Measurements from ENCODE around the gene SORCS2. TPM values are rescaled to one million over a fixed set of nuclear protein-coding genes. Genes with fewer than 3 reads are reported as not detected.

SORCS2 gene
- total and polyA plus RNA-seq, 3 donors from 2014 or later, result 2.7 to 4.6 (median 2.9) TPM

DNA sequence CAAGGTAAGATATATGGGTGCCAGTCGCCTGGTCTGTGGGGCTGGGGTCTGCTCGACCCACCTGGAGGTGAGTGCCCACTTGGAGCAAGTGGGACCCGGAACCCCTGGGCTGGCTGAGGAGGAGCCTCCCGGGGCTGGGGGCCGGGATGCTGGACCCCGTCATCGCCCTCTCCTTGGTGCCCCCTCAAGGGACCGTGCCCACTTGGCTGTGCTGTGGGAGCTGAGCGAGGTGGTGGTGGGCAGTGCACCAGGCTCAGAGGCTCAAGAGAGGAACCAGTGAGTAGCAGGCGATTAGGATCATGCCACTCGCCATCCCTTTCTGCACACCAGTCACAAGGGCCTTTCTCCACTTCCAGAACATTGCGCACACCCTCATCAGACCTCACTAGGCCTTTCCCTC is 446.2 kb downstream of the SORCS2 start:
- H3K36me3 ChIP-seq (ENCODE audit: low read depth, missing control alignments), result no peaks in the 10 kb centered on the region
- no peaks in the 10 kb centered on the region for H3K27me3 ChIP-seq
- H3K27ac ChIP-seq, result no peak overlapping the region
- no peak for DNase-seq
- H3K4me3 ChIP-seq, result no peak overlapping the region
- 91 to 95% methylated on average over 10 to 12 of the region's 12 CpGs for WGBS, 2 donors
- TF ChIP-seq POLR2A (IDR thresholded peaks at IDR 0.05), result no peak
- no peak for TF ChIP-seq CTCF (IDR thresholded peaks at IDR 0.05)
- H3K9me3 ChIP-seq, result no peaks in the 10 kb centered on the region
- H3K4me1 ChIP-seq, result no peaks in the 10 kb centered on the region
- intact Hi-C loops (cut with DNase I; ENCODE audit: low total_unique reads), result no loop called here

DNA sequence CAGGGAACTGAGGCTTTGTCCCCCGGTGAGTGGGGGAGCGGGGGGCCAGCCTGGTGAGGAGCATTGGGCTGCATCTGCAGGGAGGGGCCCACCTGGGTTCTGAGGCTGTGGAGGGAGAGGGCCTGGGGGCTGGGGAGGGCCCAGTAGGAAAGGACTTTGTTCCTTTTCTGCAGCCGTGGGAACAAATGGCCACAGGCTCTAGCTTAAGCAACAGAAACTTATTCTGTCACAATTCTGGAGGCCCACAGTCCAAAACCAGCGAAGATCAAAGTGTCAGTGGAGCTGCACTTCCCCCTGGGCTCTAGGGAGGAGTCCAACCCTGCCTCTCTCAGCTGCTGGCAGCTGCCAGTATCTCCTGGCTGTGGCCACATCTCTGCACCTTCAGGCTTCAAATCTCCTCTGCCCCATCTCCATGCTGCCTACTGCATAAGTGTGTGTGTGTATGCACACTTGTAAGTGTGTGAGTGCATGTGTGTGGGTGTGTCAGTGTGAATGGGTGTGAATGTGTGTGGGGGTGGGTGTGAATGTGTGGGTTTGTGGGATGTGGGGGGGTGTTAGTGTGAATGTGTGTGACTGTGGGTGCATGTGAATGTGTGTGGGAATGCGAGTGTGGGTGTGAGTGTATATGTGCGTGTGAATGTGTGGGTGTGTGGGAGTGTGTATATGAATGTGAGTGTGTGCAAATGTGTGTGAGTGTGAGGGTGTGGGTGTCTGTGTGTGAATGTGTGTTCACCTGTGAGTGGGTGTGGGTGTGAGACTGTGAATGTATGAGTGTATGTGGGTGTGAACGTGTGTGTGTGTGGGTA is 446.8 kb downstream of the SORCS2 start:
- no peaks in the 10 kb centered on the region for H3K27me3 ChIP-seq
- DNase-seq, result no peak
- H3K4me3 ChIP-seq, result no peak overlapping the region
- H3K9me3 ChIP-seq, result no peaks in the 10 kb centered on the region
- H3K36me3 ChIP-seq (ENCODE audit: low read depth, missing control alignments), result no peaks in the 10 kb centered on the region
- H3K4me1 ChIP-seq, result no peaks in the 10 kb centered on the region
- WGBS, 2 donors, result 72 to 78% methylated on average over 7 of the region's 7 CpGs
- no peak overlapping the region for H3K27ac ChIP-seq
- no peak for TF ChIP-seq POLR2A (IDR thresholded peaks at IDR 0.05)
- no peak for TF ChIP-seq CTCF (IDR thresholded peaks at IDR 0.05)
- intact Hi-C loops (cut with DNase I; ENCODE audit: low total_unique reads), result no loop called here

DNA sequence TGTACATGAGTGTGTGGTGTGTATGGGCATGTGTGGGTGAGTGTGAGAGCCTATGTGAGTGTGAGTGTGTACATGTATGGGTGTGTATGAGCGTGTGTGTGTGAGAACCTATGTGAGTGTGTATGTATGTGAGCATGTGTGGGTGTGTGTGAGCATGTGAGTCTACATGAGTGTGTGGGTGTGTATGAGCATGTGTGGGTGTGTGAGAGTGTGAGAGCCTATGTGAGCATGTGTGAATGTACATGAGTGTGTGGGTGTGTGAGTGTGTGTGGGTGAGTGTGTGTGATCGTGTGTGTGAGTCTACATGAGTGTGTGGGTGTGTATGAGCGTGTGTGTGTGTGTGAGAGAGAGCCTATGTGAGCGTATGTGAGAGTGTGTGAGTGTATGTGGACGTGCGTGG is 447.8 kb downstream of the SORCS2 start:
- no peak for TF ChIP-seq CTCF (IDR thresholded peaks at IDR 0.05)
- no peak for TF ChIP-seq POLR2A (IDR thresholded peaks at IDR 0.05)

GRCh38 chr4:7641712-7642111 is 449.4 kb downstream of the SORCS2 start:
- Histone ChIP-seq H3K4me3 (no peak overlapping the region), H3K27me3 (no peaks in the 10 kb centered on the region), H3K27ac (no peak overlapping the region), H3K36me3 (ENCODE audit: low read depth, missing control alignments) (no peaks in the 10 kb centered on the region), H3K9me3 (no peaks in the 10 kb centered on the region), H3K4me1 (no peaks in the 10 kb centered on the region)
- DNase-seq, result no peak
- intact Hi-C loops (cut with DNase I; ENCODE audit: low total_unique reads), result no loop called here
- TF ChIP-seq CTCF (IDR thresholded peaks at IDR 0.05) (no peak), POLR2A (IDR thresholded peaks at IDR 0.05) (no peak)

More for the DNA sequence above, 447.8 kb downstream of the SORCS2 start:
- no peaks in the 10 kb centered on the region for H3K4me1 ChIP-seq
- no peak overlapping the region for H3K27ac ChIP-seq
- intact Hi-C loops (cut with DNase I; ENCODE audit: low total_unique reads), result no loop called here
- H3K4me3 ChIP-seq, result no peak overlapping the region
- H3K36me3 ChIP-seq (ENCODE audit: low read depth, missing control alignments), result no peaks in the 10 kb centered on the region
- no peaks in the 10 kb centered on the region for H3K9me3 ChIP-seq
- WGBS, 2 donors, result 66 to 70% methylated on average over 6 of the region's 6 CpGs
- no peak for DNase-seq
- no peaks in the 10 kb centered on the region for H3K27me3 ChIP-seq
